Liver (tissue), 3 donors: ENCODE data around the gene BCAR1.

ENCODE experiments used
- EGR1 ChIP-seq, 2 donors: IDR thresholded peaks; 2 replicates each; pipeline ENCODE4 v1.6.1; 2016 to 2018; ENCODE audit warnings: antibody characterized with exemption in 2 of 2, low read depth in 2 of 2
- FOXA1 ChIP-seq: IDR thresholded peaks from 2 replicates; pipeline ENCODE4 v1.6.1; 2016; ENCODE audit warnings: antibody characterized with exemption
- GABPA ChIP-seq, 2 donors: IDR thresholded peaks in 1 of 2; conservative IDR thresholded peaks in 1 of 2; 2 replicates each; pipeline ENCODE4 v1.6.1; 2016; ENCODE audit warnings: antibody characterized with exemption in 2 of 2, mild to moderate bottlenecking in 1 of 2, moderate library complexity in 1 of 2
- JUND ChIP-seq, 2 donors: IDR thresholded peaks; 2 replicates each; pipeline ENCODE4 v1.6.1; 2016; ENCODE audit warnings: antibody characterized with exemption in 2 of 2
- RAD21 ChIP-seq, 2 donors: IDR thresholded peaks; 2 replicates each; pipeline ENCODE4 v1.6.1; 2016; ENCODE audit warnings: antibody characterized with exemption in 2 of 2, mild to moderate bottlenecking in 2 of 2
- RXRA ChIP-seq, 2 donors: IDR thresholded peaks; 2 replicates each; pipeline ENCODE4 v1.6.1; 2017 to 2018; ENCODE audit warnings: antibody characterized with exemption in 2 of 2, mild to moderate bottlenecking in 1 of 2
- SP1 ChIP-seq: IDR thresholded peaks from 2 replicates; pipeline ENCODE4 v1.6.1; 2018; ENCODE audit warnings: antibody characterized with exemption, mild to moderate bottlenecking
- TAF1 ChIP-seq: conservative IDR thresholded peaks from 2 replicates; pipeline ENCODE4 v1.6.1; 2016; ENCODE audit warnings: antibody characterized with exemption, mild to moderate bottlenecking
- YY1 ChIP-seq: IDR thresholded peaks from 2 replicates; pipeline ENCODE4 v1.6.1; 2016; ENCODE audit warnings: antibody characterized with exemption, mild to moderate bottlenecking
- TF ChIP-seq, protein P1 (sequence below): fragments of 150-350 bp; IDR thresholded peaks from 2 replicates; pipeline ENCODE4 v1.5.1; 2017; ENCODE audit warnings: improper control_type of control experiment, low read depth, low read length; ENCODE audit not compliant: missing input control
- TF ChIP-seq, protein P2 (sequence below): IDR thresholded peaks from 2 replicates; pipeline ENCODE4 v1.6.1; 2016; ENCODE audit warnings: antibody characterized with exemption
- TF ChIP-seq, protein P3 (sequence below): IDR thresholded peaks from 2 replicates; pipeline ENCODE4 v1.6.1; 2016; ENCODE audit warnings: antibody characterized with exemption
- TF ChIP-seq, protein P4 (sequence below): IDR thresholded peaks from 2 replicates; pipeline ENCODE4 v1.6.1; 2016; ENCODE audit warnings: antibody characterized with exemption
- TF ChIP-seq, protein P5 (sequence below): IDR thresholded peaks from 2 replicates; pipeline ENCODE4 v1.6.1; 2016; ENCODE audit warnings: antibody characterized with exemption, mild to moderate bottlenecking
- donor health status: healthy.
- donor health status: healthy.

DNA sequence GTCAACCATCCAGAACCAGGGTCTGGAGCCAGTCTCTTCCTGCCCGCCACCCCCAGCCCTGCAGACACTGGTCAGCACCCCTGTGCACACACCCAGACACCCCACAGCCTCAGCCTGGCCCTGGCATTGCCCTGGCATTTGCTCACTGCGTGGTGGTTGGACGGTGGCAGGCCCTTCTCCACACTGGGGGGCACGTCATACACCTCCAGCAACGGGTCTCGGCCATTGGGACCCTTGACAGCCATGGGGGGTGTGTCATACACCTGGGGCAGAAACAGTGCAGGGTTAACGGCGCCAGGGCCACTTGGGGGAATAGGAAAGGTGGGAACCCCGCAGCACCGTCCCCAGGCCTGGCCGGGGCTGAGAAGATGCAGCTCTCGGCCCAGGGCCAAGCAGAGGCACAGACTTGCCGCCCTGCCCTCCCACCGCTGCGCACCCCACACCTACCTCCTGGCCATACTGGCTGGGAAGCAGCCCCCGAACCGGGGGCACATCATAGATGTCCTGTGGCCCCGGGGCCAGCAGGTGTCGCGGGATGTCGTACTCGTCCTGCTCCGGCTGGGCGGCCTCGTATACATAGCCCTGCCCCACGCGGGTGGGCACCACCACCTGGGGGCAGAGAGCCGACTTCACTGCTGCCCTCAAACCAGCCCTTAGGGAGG lies 14.6 kb downstream of the BCAR1 start:
- TF ChIP-seq TAF1 (no peak), YY1 (no peak), RAD21 (IDR thresholded peaks at IDR 0.05) (no peak), FOXA1 (no peak), SP1 (no peak), EGR1 (IDR thresholded peaks at IDR 0.05; ENCODE audit: low read depth in 2 of 2) (no peak), GABPA (IDR thresholded peaks at IDR 0.05 in 1 of 2, conservative IDR thresholded peaks at IDR 0.05 in 1 of 2) (no peak), RXRA (IDR thresholded peaks at IDR 0.05) (no peak), JUND (IDR thresholded peaks at IDR 0.05) (no peak)
- TF ChIP-seq, protein P1, sequence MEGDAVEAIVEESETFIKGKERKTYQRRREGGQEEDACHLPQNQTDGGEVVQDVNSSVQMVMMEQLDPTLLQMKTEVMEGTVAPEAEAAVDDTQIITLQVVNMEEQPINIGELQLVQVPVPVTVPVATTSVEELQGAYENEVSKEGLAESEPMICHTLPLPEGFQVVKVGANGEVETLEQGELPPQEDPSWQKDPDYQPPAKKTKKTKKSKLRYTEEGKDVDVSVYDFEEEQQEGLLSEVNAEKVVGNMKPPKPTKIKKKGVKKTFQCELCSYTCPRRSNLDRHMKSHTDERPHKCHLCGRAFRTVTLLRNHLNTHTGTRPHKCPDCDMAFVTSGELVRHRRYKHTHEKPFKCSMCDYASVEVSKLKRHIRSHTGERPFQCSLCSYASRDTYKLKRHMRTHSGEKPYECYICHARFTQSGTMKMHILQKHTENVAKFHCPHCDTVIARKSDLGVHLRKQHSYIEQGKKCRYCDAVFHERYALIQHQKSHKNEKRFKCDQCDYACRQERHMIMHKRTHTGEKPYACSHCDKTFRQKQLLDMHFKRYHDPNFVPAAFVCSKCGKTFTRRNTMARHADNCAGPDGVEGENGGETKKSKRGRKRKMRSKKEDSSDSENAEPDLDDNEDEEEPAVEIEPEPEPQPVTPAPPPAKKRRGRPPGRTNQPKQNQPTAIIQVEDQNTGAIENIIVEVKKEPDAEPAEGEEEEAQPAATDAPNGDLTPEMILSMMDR: no peak
- TF ChIP-seq, protein P2, sequence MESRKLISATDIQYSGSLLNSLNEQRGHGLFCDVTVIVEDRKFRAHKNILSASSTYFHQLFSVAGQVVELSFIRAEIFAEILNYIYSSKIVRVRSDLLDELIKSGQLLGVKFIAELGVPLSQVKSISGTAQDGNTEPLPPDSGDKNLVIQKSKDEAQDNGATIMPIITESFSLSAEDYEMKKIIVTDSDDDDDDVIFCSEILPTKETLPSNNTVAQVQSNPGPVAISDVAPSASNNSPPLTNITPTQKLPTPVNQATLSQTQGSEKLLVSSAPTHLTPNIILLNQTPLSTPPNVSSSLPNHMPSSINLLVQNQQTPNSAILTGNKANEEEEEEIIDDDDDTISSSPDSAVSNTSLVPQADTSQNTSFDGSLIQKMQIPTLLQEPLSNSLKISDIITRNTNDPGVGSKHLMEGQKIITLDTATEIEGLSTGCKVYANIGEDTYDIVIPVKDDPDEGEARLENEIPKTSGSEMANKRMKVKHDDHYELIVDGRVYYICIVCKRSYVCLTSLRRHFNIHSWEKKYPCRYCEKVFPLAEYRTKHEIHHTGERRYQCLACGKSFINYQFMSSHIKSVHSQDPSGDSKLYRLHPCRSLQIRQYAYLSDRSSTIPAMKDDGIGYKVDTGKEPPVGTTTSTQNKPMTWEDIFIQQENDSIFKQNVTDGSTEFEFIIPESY: no peak
- TF ChIP-seq, protein P3, sequence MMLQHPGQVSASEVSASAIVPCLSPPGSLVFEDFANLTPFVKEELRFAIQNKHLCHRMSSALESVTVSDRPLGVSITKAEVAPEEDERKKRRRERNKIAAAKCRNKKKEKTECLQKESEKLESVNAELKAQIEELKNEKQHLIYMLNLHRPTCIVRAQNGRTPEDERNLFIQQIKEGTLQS: no peak
- TF ChIP-seq, protein P4, sequence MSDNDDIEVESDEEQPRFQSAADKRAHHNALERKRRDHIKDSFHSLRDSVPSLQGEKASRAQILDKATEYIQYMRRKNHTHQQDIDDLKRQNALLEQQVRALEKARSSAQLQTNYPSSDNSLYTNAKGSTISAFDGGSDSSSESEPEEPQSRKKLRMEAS: no peak
- TF ChIP-seq, protein P5, sequence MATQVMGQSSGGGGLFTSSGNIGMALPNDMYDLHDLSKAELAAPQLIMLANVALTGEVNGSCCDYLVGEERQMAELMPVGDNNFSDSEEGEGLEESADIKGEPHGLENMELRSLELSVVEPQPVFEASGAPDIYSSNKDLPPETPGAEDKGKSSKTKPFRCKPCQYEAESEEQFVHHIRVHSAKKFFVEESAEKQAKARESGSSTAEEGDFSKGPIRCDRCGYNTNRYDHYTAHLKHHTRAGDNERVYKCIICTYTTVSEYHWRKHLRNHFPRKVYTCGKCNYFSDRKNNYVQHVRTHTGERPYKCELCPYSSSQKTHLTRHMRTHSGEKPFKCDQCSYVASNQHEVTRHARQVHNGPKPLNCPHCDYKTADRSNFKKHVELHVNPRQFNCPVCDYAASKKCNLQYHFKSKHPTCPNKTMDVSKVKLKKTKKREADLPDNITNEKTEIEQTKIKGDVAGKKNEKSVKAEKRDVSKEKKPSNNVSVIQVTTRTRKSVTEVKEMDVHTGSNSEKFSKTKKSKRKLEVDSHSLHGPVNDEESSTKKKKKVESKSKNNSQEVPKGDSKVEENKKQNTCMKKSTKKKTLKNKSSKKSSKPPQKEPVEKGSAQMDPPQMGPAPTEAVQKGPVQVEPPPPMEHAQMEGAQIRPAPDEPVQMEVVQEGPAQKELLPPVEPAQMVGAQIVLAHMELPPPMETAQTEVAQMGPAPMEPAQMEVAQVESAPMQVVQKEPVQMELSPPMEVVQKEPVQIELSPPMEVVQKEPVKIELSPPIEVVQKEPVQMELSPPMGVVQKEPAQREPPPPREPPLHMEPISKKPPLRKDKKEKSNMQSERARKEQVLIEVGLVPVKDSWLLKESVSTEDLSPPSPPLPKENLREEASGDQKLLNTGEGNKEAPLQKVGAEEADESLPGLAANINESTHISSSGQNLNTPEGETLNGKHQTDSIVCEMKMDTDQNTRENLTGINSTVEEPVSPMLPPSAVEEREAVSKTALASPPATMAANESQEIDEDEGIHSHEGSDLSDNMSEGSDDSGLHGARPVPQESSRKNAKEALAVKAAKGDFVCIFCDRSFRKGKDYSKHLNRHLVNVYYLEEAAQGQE: no peak
